Measurements from ENCODE around the gene POLN.
A peak's percentile ranks its signal among the peaks of the same experiment; 100 is the strongest.

POLN gene

GRCh38 chr4:2058264-2059045, 183.5 kb downstream of the POLN start:
- peak; percentile 58 for DNase-seq (ENCODE audit: low spot score)

GRCh38 chr4:2057382-2058065, 184.4 kb downstream of the POLN start:
- DNase-seq (ENCODE audit: low spot score) = no peak

- DNase-seq (ENCODE audit: low spot score) = no peak
Observed at GRCh38 chr4:2054217-2054616, 187.7 kb downstream of the POLN start.

GRCh38 chr4:2051086-2051485, 190.8 kb downstream of the POLN start:
- DNase-seq (ENCODE audit: low spot score) = no peak

- DNase-seq (ENCODE audit: low spot score) = no peak
Observed at GRCh38 chr4:2049811-2050210, 192.1 kb downstream of the POLN start.

GRCh38 chr4:2049381-2049780, 192.5 kb downstream of the POLN start:
- DNase-seq (ENCODE audit: low spot score) = no peak

- DNase-seq (ENCODE audit: low spot score) = no peak
Observed at GRCh38 chr4:2048831-2049230, 193.1 kb downstream of the POLN start.

- no peak for DNase-seq (ENCODE audit: low spot score)
Observed at GRCh38 chr4:2047781-2048581, 193.9 kb downstream of the POLN start.

- no peak for DNase-seq (ENCODE audit: low spot score)
Observed at GRCh38 chr4:2047031-2047660, 194.8 kb downstream of the POLN start.

GRCh38 chr4:2046031-2046961, 195.6 kb downstream of the POLN start:
- no peak for DNase-seq (ENCODE audit: low spot score)

- no peak for DNase-seq (ENCODE audit: low spot score)
Observed at GRCh38 chr4:2045518-2045951, 196.4 kb downstream of the POLN start.

- no peak for DNase-seq (ENCODE audit: low spot score)
Observed at GRCh38 chr4:2044542-2045517, 197.1 kb downstream of the POLN start.

- DNase-seq (ENCODE audit: low spot score) = no peak
Observed at GRCh38 chr4:2044119-2044485, 197.8 kb downstream of the POLN start.

- no peak for DNase-seq (ENCODE audit: low spot score)
Observed at GRCh38 chr4:2043396-2044118, 198.4 kb downstream of the POLN start.

GRCh38 chr4:2042947-2043395, 198.9 kb downstream of the POLN start:
- DNase-seq (ENCODE audit: low spot score) = no peak

GRCh38 chr4:2042204-2042946, 199.5 kb downstream of the POLN start:
- DNase-seq (ENCODE audit: low spot score) = peak; percentile 63

GRCh38 chr4:2041239-2042130, 200.4 kb downstream of the POLN start:
- peak; percentile 77 for DNase-seq (ENCODE audit: low spot score)

All from globus pallidus (tissue), 1 donor.